H1 (cell line): Measurements from ENCODE around the gene NRXN3. TPM values are rescaled to one million over a fixed set of nuclear protein-coding genes. Genes with fewer than 3 reads are reported as not detected.

Source experiments
- CTCF ChIA-PET: fragments of 300-600 bp; sonication (Branson Sonifier 250); formaldehyde crosslinking; loops from one replicate; lab custom pipeline; 2021; ENCODE audit not compliant: partially characterized antibody; lab: Charles Lee
- POLR2A ChIA-PET: fragments of 300-600 bp; sonication (Branson Sonifier 250); formaldehyde crosslinking; loops from one replicate; lab custom pipeline; 2021; ENCODE audit warnings: inconsistent platforms; ENCODE audit not compliant: partially characterized antibody; lab: Charles Lee
- DNase-seq, 2 experiments: peaks; one replicate each; pipeline versions ENCODE4 v3.0.0 to v3.0.0-alpha.2; 2010 to 2022; ENCODE audit warnings: low spot score in 2 of 2, low read depth in 1 of 2, mixed read lengths in 1 of 2
- FAIRE-seq: peaks from 2 replicates; lab custom pipeline; 2011; peaks lifted over from hg19 to GRCh38; lab: Jason Lieb, UNC
- H2AFZ ChIP-seq: 2 replicates; pipeline ENCODE4 v1.8.1; 2012; ENCODE audit warnings: low read length, inconsistent platforms
- H2AK5ac ChIP-seq: 2 replicates; pipeline ENCODE4 v1.6.1; 2013; ENCODE audit warnings: low read depth, low read length
- H2BK120ac ChIP-seq: replicated peaks from 2 replicates; pipeline ENCODE3; 2013; ENCODE audit warnings: low read depth, low read length, inconsistent platforms
- H2BK12ac ChIP-seq: 2 replicates; pipeline ENCODE4 v1.6.1; 2013; ENCODE audit warnings: low read depth, low read length
- H2BK15ac ChIP-seq: 2 replicates; pipeline ENCODE4 v1.6.1; 2013; ENCODE audit warnings: low read length
- H2BK20ac ChIP-seq: 2 replicates; pipeline ENCODE4 v1.6.1; 2013; ENCODE audit warnings: low read length
- H2BK5ac ChIP-seq: 2 replicates; pipeline ENCODE4 v1.6.1; 2013; ENCODE audit warnings: low read depth, low read length
- H3K14ac ChIP-seq: 2 replicates; pipeline ENCODE4 v1.6.1; 2013; ENCODE audit warnings: inconsistent platforms; ENCODE audit not compliant: insufficient read length
- H3K18ac ChIP-seq: 2 replicates; pipeline ENCODE4 v1.6.1; 2013; ENCODE audit warnings: low read length; ENCODE audit errors: extremely low read depth
- H3K23ac ChIP-seq: 2 replicates; pipeline ENCODE4 v1.6.1; 2013; ENCODE audit warnings: inconsistent platforms; ENCODE audit not compliant: insufficient read length
- H3K23me2 ChIP-seq: 2 replicates; pipeline ENCODE4 v1.6.1; 2013; ENCODE audit warnings: low read depth, low read length
- H3K27ac ChIP-seq: 2 replicates; pipeline ENCODE4 v1.6.1; 2011; ENCODE audit warnings: low read depth, low read length, inconsistent platforms
- H3K27me3 ChIP-seq, 4 experiments: replicated peaks in 1 of 4; 1 replicate in 1 of 4; 2 replicates in 3 of 4; pipeline versions ENCODE4 v1.6.1 to v1.8.1; 2011 to 2013; ENCODE audit warnings: low read length in 3 of 4, mild to moderate bottlenecking in 3 of 4, inconsistent platforms in 2 of 4, mixed read lengths in 2 of 4, moderate library complexity in 1 of 4; ENCODE audit not compliant: control insufficient read depth in 3 of 4, insufficient read depth in 3 of 4; ENCODE audit errors: extremely low read depth in 1 of 4
- H3K36me3 ChIP-seq, 4 experiments: 2 replicates each; pipeline versions ENCODE4 v1.6.1 to v1.8.1; 2011 to 2013; ENCODE audit warnings: mild to moderate bottlenecking in 4 of 4, low read length in 3 of 4, moderate library complexity in 2 of 4, control low read depth in 1 of 4, inconsistent platforms in 1 of 4; ENCODE audit not compliant: insufficient read depth in 4 of 4, control insufficient read depth in 2 of 4
- H3K4ac ChIP-seq: replicated peaks from 2 replicates; pipeline ENCODE3; 2013; ENCODE audit warnings: low read length, low read depth, mixed read lengths, inconsistent platforms; ENCODE audit not compliant: insufficient read length
- H3K4me1 ChIP-seq, 4 experiments: replicated peaks in 1 of 4; 1 replicate in 1 of 4; 2 replicates in 3 of 4; pipeline versions ENCODE4 v1.6.1 to v1.8.1; 2011 to 2013; ENCODE audit warnings: low read length in 3 of 4, inconsistent platforms in 2 of 4, mixed read lengths in 1 of 4; ENCODE audit not compliant: insufficient read depth in 4 of 4, control insufficient read depth in 3 of 4
- H3K4me2 ChIP-seq, 2 experiments: 2 replicates each; pipeline versions ENCODE4 v1.6.1 to v1.8.1; 2011 to 2013; ENCODE audit warnings: low read depth in 2 of 2, low read length in 2 of 2, control low read depth in 1 of 2, inconsistent platforms in 1 of 2, mild to moderate bottlenecking in 1 of 2; ENCODE audit not compliant: insufficient read depth in 1 of 2
- H3K4me3 ChIP-seq, 4 experiments: fragments of 200-600, 300-600 bp in 1 of 4; sonication (generic), shearing (Covaris generic), sonication (Bioruptor Twin) in 1 of 4; 2 replicates each; pipeline versions ENCODE4 v1.5.1 to v1.8.1; 2011 to 2016; ENCODE audit warnings: low read length in 4 of 4, low read depth in 3 of 4, control low read depth in 2 of 4, inconsistent platforms in 2 of 4, mild to moderate bottlenecking in 2 of 4, mixed read lengths in 1 of 4, moderate library complexity in 1 of 4; ENCODE audit not compliant: insufficient read depth in 2 of 4; ENCODE audit errors: extremely low read depth in 1 of 4
- H3K56ac ChIP-seq: replicated peaks from 2 replicates; pipeline ENCODE3; 2013; ENCODE audit warnings: low read depth, mild to moderate bottlenecking, mixed read lengths, low read length, inconsistent platforms; ENCODE audit not compliant: insufficient read length
- H3K79me1 ChIP-seq: 2 replicates; pipeline ENCODE4 v1.6.1; 2013; ENCODE audit warnings: low read depth, low read length, control low read depth
- H3K79me2 ChIP-seq, 2 experiments: 2 replicates each; pipeline versions ENCODE4 v1.6.1 to v1.8.1; 2012 to 2013; ENCODE audit warnings: low read length in 2 of 2, mild to moderate bottlenecking in 2 of 2, inconsistent platforms in 1 of 2; ENCODE audit not compliant: insufficient read depth in 2 of 2, control insufficient read depth in 1 of 2
- H3K9ac ChIP-seq, 4 experiments: replicated peaks in 1 of 4; 1 replicate in 1 of 4; 2 replicates in 3 of 4; pipeline versions ENCODE4 v1.6.1 to v1.8.1; 2011 to 2013; ENCODE audit warnings: low read depth in 3 of 4, low read length in 3 of 4, control low read depth in 2 of 4, mild to moderate bottlenecking in 2 of 4, moderate library complexity in 2 of 4, inconsistent platforms in 1 of 4; ENCODE audit errors: extremely low read depth in 1 of 4
- H3K9me3 ChIP-seq, 2 experiments: 2 replicates each; pipeline versions ENCODE4 v1.6.1 to v1.8.1; 2012 to 2013; ENCODE audit warnings: mild to moderate bottlenecking in 2 of 2, moderate library complexity in 2 of 2, control low read depth in 1 of 2, inconsistent platforms in 1 of 2, low read depth in 1 of 2, low read length in 1 of 2, mixed read lengths in 1 of 2; ENCODE audit not compliant: insufficient read depth in 2 of 2
- H4K20me1 ChIP-seq, 2 experiments: replicated peaks in 1 of 2; 2 replicates each; pipeline versions ENCODE3 to v1.8.1; 2011 to 2013; ENCODE audit warnings: inconsistent platforms in 2 of 2, low read length in 2 of 2, mild to moderate bottlenecking in 1 of 2; ENCODE audit not compliant: insufficient read depth in 2 of 2, control insufficient read depth in 1 of 2
- H4K5ac ChIP-seq: 2 replicates; pipeline ENCODE4 v1.6.1; 2013; ENCODE audit warnings: low read length, low read depth, mixed read lengths, inconsistent platforms; ENCODE audit not compliant: insufficient read length
- H4K8ac ChIP-seq: 2 replicates; pipeline ENCODE4 v1.8.0; 2013; ENCODE audit warnings: mild to moderate bottlenecking, moderate library complexity, low read length, inconsistent platforms; ENCODE audit not compliant: insufficient read depth; ENCODE audit errors: extremely low read depth
- H4K91ac ChIP-seq: replicated peaks from 2 replicates; pipeline ENCODE3; 2013; ENCODE audit warnings: low read length, mixed read lengths, inconsistent platforms; ENCODE audit not compliant: insufficient read length
- CBX5 ChIP-seq: fragments of 300-800, 300-1000 bp; sonication (generic); IDR thresholded peaks from 2 replicates; pipeline ENCODE4 v1.7.1; 2016; ENCODE audit warnings: antibody characterized with exemption, low read length, low read depth
- NRF1 ChIP-seq: IDR thresholded peaks from 2 replicates; pipeline ENCODE4 v1.6.1; 2011; ENCODE audit warnings: mild to moderate bottlenecking, low read depth, low read length, improper control_type of control experiment
- POU5F1 ChIP-seq: IDR thresholded peaks from 2 replicates; pipeline ENCODE4 v1.6.1; 2011; ENCODE audit warnings: low read depth, mild to moderate bottlenecking, low read length, moderate library complexity
- TAF7 ChIP-seq: optimal IDR thresholded peaks from 2 replicates; pipeline ENCODE3; 2011; ENCODE audit warnings: low read depth, mild to moderate bottlenecking, inconsistent platforms, low read length, moderate library complexity, borderline replicate concordance
- polyA plus RNA-seq, 7 experiments: library from polyadenylated mRNA; depleted of rRNA in 3 of 7; stranded (reverse) in 5 of 7; unstranded in 2 of 7; fragments of >200 nt in 5 of 7; fragments of 200-250 nt in 2 of 7; gene quantifications; 1 replicate in 5 of 7; 2 replicates in 1 of 7; 4 replicates in 1 of 7; pipeline versions ENCODE4 v1.2.1 to v1.2.3, GENCODE V29; 2011 to 2013; ENCODE audit warnings: missing spikeins in 2 of 7, mixed read lengths in 2 of 7
- total RNA-seq: library from RNA; stranded (reverse); fragmentation: NEBNext Ultra II Directional; extraction: Animal tissue kit (Norgen Biotek cat#: 25700); gene quantifications from 2 replicates; pipeline ENCODE4 v1.2.1, GENCODE V29; 2021

NRXN3 gene
- total and polyA plus RNA-seq, 2 of the 8 experiments (the other 6 are each of a cell fraction or from before 2014, with no cell fraction given), result 2.6 to 4.1 TPM

GRCh38 chr14:79178719-79179118 lies 1008.5 kb downstream of the NRXN3 start:
- FAIRE-seq, result no peak
- CTCF ChIA-PET, result interaction anchor here (0.6 kb wide), 1 partner anchor 348 kb away, joined by 3 read pairs; no protein-coding TSS in a partner anchor

More at GRCh38 chr14:79178719-79179118, 1008.5 kb downstream of the NRXN3 start:
- no peak overlapping the region for H3K23ac ChIP-seq
- no peaks in the 10 kb centered on the region for H3K9me3 ChIP-seq
- H3K9ac ChIP-seq, result no peak overlapping the region
- H3K4me1 ChIP-seq, result peaks cover 0 to 3% (median 0%) of the 10 kb centered on the region in 4 experiments; a peak in 1 of 7 replicates
- no peak overlapping the region for H2AFZ ChIP-seq
- H3K27ac ChIP-seq, result no peak overlapping the region
- no peak for DNase-seq
- TF ChIP-seq TAF7, result no peak
- no peak for TF ChIP-seq CBX5
- no peak for TF ChIP-seq POU5F1
- TF ChIP-seq NRF1, result no peak
- H3K4ac ChIP-seq, result no peak overlapping the region
- H4K5ac ChIP-seq, result no peak overlapping the region
- no peak overlapping the region for H4K91ac ChIP-seq
- POLR2A ChIA-PET, result no interaction called here
- no peaks in the 10 kb centered on the region for H4K20me1 ChIP-seq
- no peak overlapping the region for H3K56ac ChIP-seq
- H3K36me3 ChIP-seq, result no peaks in the 10 kb centered on the region
- no peak overlapping the region for H2BK120ac ChIP-seq
- no peak overlapping the region for H3K4me2 ChIP-seq
- H4K8ac ChIP-seq, result no peak overlapping the region
- no peak overlapping the region for H3K14ac ChIP-seq
- H2BK5ac ChIP-seq, result no peak overlapping the region
- no peaks in the 10 kb centered on the region for H3K79me1 ChIP-seq
- H2BK20ac ChIP-seq, result no peak overlapping the region
- H2BK15ac ChIP-seq, result no peak overlapping the region
- no peaks in the 10 kb centered on the region; the same call in 1 of the 2 replicates for H3K23me2 ChIP-seq
- H3K27me3 ChIP-seq, result peaks cover 0 to 1% (median 0%) of the 10 kb centered on the region in 4 experiments; a peak in 1 of 7 replicates
- H2AK5ac ChIP-seq, result no peak overlapping the region
- H3K18ac ChIP-seq, result no peak overlapping the region
- H2BK12ac ChIP-seq, result no peak overlapping the region
- no peak overlapping the region for H3K4me3 ChIP-seq
- H3K79me2 ChIP-seq, result no peaks in the 10 kb centered on the region
